CD14-positive monocyte (primary cell): ENCODE measurements around the gene PIP4K2A. TPM values are rescaled to one million over a fixed set of nuclear protein-coding genes. Genes with fewer than 3 reads are reported as not detected.
A peak's percentile ranks its signal among the peaks of the same experiment; 100 is the strongest.

Experiments
- DNase-seq, 3 donors: peaks; one replicate each; pipeline ENCODE4 v3.0.0-alpha.2; 2011 to 2022
- H2AFZ ChIP-seq: 2 replicates; pipeline ENCODE4 v1.6.0; 2012; ENCODE audit warnings: mild to moderate bottlenecking, low read depth, low read length, inconsistent platforms; ENCODE audit not compliant: insufficient read depth, poor library complexity, severe bottlenecking
- H3K27ac ChIP-seq, 2 donors: 1 replicate in 1 of 2; 2 replicates in 1 of 2; pipeline ENCODE4 v1.5.1; 2012 to 2013; ENCODE audit warnings: low read length in 2 of 2, control low read depth in 1 of 2, inconsistent platforms in 1 of 2, low read depth in 1 of 2, mild to moderate bottlenecking in 1 of 2
- H3K27me3 ChIP-seq, 2 donors: one replicate each; pipeline versions ENCODE4 v1.6.0 to v1.6.1; 2011 to 2013; ENCODE audit warnings: low read length in 2 of 2; ENCODE audit not compliant: control insufficient read depth in 2 of 2, insufficient read depth in 2 of 2
- H3K36me3 ChIP-seq, 2 donors: replicated peaks in 1 of 2; 1 replicate in 1 of 2; 2 replicates in 1 of 2; pipeline versions ENCODE4 v1.5.1 to v1.6.1; 2012 to 2013; ENCODE audit warnings: low read length in 2 of 2, control low read depth in 1 of 2, inconsistent platforms in 1 of 2, mild to moderate bottlenecking in 1 of 2; ENCODE audit not compliant: insufficient read depth in 2 of 2, control insufficient read depth in 1 of 2
- H3K4me1 ChIP-seq, 2 donors: 1 replicate in 1 of 2; 2 replicates in 1 of 2; pipeline versions ENCODE4 v1.5.1 to v1.6.1; 2012 to 2013; ENCODE audit warnings: low read length in 2 of 2, control low read depth in 1 of 2, inconsistent platforms in 1 of 2, mild to moderate bottlenecking in 1 of 2, moderate library complexity in 1 of 2; ENCODE audit not compliant: insufficient read depth in 2 of 2, control insufficient read depth in 1 of 2
- H3K4me2 ChIP-seq: replicated peaks from 2 replicates; pipeline ENCODE3; 2012; ENCODE audit warnings: low read length, moderate library complexity, mild to moderate bottlenecking; ENCODE audit not compliant: poor library complexity, severe bottlenecking; ENCODE audit errors: extremely low read depth
- H3K4me3 ChIP-seq, 3 experiments: fragments of 200-600 bp in 1 of 3; sonication (generic) in 1 of 3; replicated peaks in 1 of 3; 1 replicate in 2 of 3; 2 replicates in 1 of 3; pipeline ENCODE4 v1.5.1; 2011 to 2013; ENCODE audit warnings: low read length in 3 of 3, mild to moderate bottlenecking in 3 of 3, control low read depth in 2 of 3, low read depth in 2 of 3, inconsistent platforms in 1 of 3, moderate library complexity in 1 of 3
- H3K79me2 ChIP-seq: 2 replicates; pipeline ENCODE4 v1.6.0; 2012; ENCODE audit warnings: mild to moderate bottlenecking, control low read depth, inconsistent platforms, low read length, moderate library complexity; ENCODE audit not compliant: insufficient read depth
- H3K9ac ChIP-seq: 2 replicates; pipeline ENCODE4 v1.6.0; 2017; ENCODE audit warnings: low read length, mild to moderate bottlenecking; ENCODE audit not compliant: insufficient read depth, poor library complexity, severe bottlenecking
- H3K9me3 ChIP-seq, 2 donors: replicated peaks in 1 of 2; 1 replicate in 1 of 2; 2 replicates in 1 of 2; pipeline versions ENCODE4 v1.5.1 to v1.6.1; 2012 to 2013; ENCODE audit warnings: low read length in 2 of 2, control low read depth in 1 of 2; ENCODE audit not compliant: control insufficient read depth in 1 of 2, insufficient read depth in 1 of 2
- H4K20me1 ChIP-seq: 2 replicates; pipeline ENCODE4 v1.6.0; 2012; ENCODE audit warnings: mild to moderate bottlenecking, low read length, control low read depth, moderate library complexity; ENCODE audit not compliant: insufficient read depth
- H3K27ac Mint-ChIP-seq, 7 donors: one replicate each; pipeline ENCODE4 v1.8.0; 2020; ENCODE audit warnings: mild to moderate bottlenecking in 7 of 7, mixed read lengths in 7 of 7, moderate library complexity in 6 of 7, inconsistent platforms in 2 of 7
- H3K27me3 Mint-ChIP-seq, 3 donors: one replicate each; pipeline ENCODE4 v1.8.0; 2021 to 2022; ENCODE audit warnings: low read depth in 3 of 3, mild to moderate bottlenecking in 3 of 3, mixed read lengths in 3 of 3, moderate library complexity in 3 of 3, inconsistent platforms in 1 of 3
- H3K36me3 Mint-ChIP-seq, 2 donors: one replicate each; pipeline ENCODE4 v1.8.0; 2020; ENCODE audit warnings: mixed read lengths in 2 of 2, inconsistent platforms in 1 of 2, mild to moderate bottlenecking in 1 of 2
- H3K4me1 Mint-ChIP-seq: one replicate; pipeline ENCODE4 v1.8.0; 2020; ENCODE audit warnings: mild to moderate bottlenecking, mixed read lengths
- H3K4me3 Mint-ChIP-seq, 2 donors: one replicate each; pipeline ENCODE4 v1.8.0; 2020; ENCODE audit warnings: mild to moderate bottlenecking in 2 of 2, mixed read lengths in 2 of 2, moderate library complexity in 1 of 2
- H3K9me3 Mint-ChIP-seq, 7 donors: one replicate each; pipeline ENCODE4 v1.8.0; 2020 to 2022; ENCODE audit warnings: mixed read lengths in 7 of 7, mild to moderate bottlenecking in 6 of 7, moderate library complexity in 6 of 7, inconsistent platforms in 2 of 7
- WGBS: methylation state at CpG from one replicate; pipeline ENCODE4 v1.1.5; 2013; ENCODE audit warnings: missing lambda C conversion rate; ENCODE audit not compliant: insufficient coverage; 5-methylcytosine and 5-hydroxymethylcytosine counted together
- intact Hi-C, 2 donors: fragments of 100-400 bp; cut with micrococcal nuclease; formaldehyde crosslinking; loops; one replicate each; pipeline versions ENCODE4 v1.15.0 to v1.15.1; 2023
- polyA plus RNA-seq, 3 donors: library from polyadenylated mRNA; depleted of rRNA in 1 of 3; unstranded in 2 of 3; stranded (reverse) in 1 of 3; fragments of 300-500 nt in 2 of 3; fragments of >200 nt in 1 of 3; fragmentation: Illumina TruSeq in 2 of 3; gene quantifications; 1 replicate in 2 of 3; 2 replicates in 1 of 3; pipeline ENCODE4 v1.2.3, GENCODE V29; 2012 to 2021
- TF ChIP-seq, protein P1 (sequence below): fragments of 200-600 bp; IDR thresholded peaks from one replicate; pipeline ENCODE4 v1.8.0; 2022; ENCODE audit warnings: antibody characterized with exemption, mild to moderate bottlenecking

PIP4K2A gene
- polyA plus RNA-seq, 3 donors, result 9.7 to 33.7 (median 16.6) TPM

DNA sequence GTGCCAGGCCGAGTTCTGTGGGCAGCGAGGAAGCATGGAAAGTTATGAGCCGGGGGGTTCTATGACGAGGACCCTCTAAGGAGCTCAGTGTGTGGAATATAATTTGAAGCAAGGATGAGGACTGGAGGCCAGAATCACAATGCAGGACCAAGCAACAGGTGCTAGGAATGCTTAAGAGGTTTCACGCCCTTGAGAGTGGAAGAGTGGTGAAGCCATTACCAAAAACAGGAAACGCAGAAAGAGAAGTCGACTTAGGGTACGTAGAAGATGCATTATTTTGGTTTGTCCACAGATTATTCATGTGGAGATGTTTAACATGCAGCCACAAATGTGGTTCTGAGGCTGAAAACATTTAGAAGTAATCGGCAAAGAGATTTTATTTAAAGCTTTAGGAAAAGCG, 78.7 kb downstream of the PIP4K2A start:
- H3K4me3 ChIP-seq, result no peak overlapping the region
- TF ChIP-seq, protein P1, sequence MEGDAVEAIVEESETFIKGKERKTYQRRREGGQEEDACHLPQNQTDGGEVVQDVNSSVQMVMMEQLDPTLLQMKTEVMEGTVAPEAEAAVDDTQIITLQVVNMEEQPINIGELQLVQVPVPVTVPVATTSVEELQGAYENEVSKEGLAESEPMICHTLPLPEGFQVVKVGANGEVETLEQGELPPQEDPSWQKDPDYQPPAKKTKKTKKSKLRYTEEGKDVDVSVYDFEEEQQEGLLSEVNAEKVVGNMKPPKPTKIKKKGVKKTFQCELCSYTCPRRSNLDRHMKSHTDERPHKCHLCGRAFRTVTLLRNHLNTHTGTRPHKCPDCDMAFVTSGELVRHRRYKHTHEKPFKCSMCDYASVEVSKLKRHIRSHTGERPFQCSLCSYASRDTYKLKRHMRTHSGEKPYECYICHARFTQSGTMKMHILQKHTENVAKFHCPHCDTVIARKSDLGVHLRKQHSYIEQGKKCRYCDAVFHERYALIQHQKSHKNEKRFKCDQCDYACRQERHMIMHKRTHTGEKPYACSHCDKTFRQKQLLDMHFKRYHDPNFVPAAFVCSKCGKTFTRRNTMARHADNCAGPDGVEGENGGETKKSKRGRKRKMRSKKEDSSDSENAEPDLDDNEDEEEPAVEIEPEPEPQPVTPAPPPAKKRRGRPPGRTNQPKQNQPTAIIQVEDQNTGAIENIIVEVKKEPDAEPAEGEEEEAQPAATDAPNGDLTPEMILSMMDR, result no peak
- no peak overlapping the region for H2AFZ ChIP-seq
- H3K27me3 ChIP-seq, result no peaks in the 10 kb centered on the region
- WGBS, result 85% methylated on average over 8 of the region's 10 CpGs
- peaks cover 99% of the 10 kb centered on the region for H4K20me1 ChIP-seq
- no peak overlapping the region for H3K9ac ChIP-seq
- peak overlapping the region in 1 of 2 donors; percentile 61 for H3K27ac ChIP-seq
- H3K27me3 Mint-ChIP-seq, result peaks cover 0 to 1% (median 0%) of the 10 kb centered on the region in 3 donors
- peaks cover 12 to 18% of the 10 kb centered on the region in 2 donors for H3K4me1 ChIP-seq
- H3K9me3 Mint-ChIP-seq, result no peaks in the 10 kb centered on the region
- intact Hi-C loops, result no loop called here
- peaks cover 3 to 12% of the 10 kb centered on the region in 2 donors for H3K36me3 Mint-ChIP-seq
- peak overlapping the region in 5 of 7 donors; percentile 8 to 77 (median 28) for H3K27ac Mint-ChIP-seq
- no peaks in the 10 kb centered on the region for H3K9me3 ChIP-seq
- H3K4me3 Mint-ChIP-seq, result no peak overlapping the region
- peaks cover 99% of the 10 kb centered on the region for H3K79me2 ChIP-seq
- H3K36me3 ChIP-seq, result peaks cover 0 to 5% of the 10 kb centered on the region in 2 donors
- no peak for DNase-seq
- H3K4me2 ChIP-seq, result no peak overlapping the region
- H3K4me1 Mint-ChIP-seq, result peaks cover 28% of the 10 kb centered on the region

DNA sequence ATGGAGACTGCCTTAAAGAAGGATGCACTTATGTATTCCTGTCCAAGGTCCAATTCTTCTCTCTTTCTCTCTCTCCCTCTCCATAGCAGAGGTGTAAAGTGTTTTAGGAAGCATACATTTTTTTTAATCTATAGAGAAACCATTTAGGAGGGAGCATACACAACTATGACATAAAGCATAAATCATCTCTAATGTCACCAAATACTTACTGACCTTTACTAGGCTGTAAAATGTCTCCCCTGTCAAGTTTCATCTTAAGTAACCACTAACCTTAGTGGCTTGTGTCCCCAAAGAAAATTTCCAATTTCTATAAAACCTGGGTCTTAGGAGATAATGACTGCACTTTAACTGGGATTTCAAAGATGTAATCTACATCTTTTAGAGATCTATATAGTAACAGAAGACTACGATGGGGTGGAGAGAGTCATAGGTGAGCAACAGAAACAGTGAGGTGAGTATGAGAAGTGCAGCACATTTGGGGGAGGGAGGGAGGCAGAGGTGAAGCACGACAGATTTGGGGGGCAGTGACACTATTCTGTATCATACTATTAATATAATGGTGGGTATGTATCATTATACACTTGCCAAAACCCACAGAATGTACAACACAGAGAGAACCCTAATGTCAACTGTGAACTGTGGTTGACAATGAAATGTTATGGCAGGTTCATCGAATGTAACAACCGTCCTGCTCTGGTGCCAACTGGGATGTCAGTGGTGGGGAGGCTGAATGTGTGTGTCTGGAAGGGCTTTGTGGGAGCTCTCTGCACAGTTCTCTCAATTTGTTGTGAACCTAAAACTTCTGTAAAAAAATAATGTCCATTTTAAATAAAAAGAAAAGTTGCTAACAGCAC, 79.5 kb downstream of the PIP4K2A start:
- no peak overlapping the region for H2AFZ ChIP-seq
- WGBS, result no CpG with 5 or more reads among the region's 4 CpGs
- Mint-ChIP-seq H3K4me3 (no peak overlapping the region), H3K36me3 (peaks cover 3 to 9% of the 10 kb centered on the region in 2 donors), H3K27me3 (peaks cover 0 to 1% (median 0%) of the 10 kb centered on the region in 3 donors), H3K27ac (peak overlapping the region in 3 of 7 donors; percentile 15 to 77 (median 28)), H3K4me1 (peaks cover 35% of the 10 kb centered on the region), H3K9me3 (no peaks in the 10 kb centered on the region)
- intact Hi-C loops, result no loop called here
- no peaks in the 10 kb centered on the region for H3K9me3 ChIP-seq
- H3K36me3 ChIP-seq, result no peaks in the 10 kb centered on the region
- no peak overlapping the region for H3K4me3 ChIP-seq
- DNase-seq, result no peak
- H3K27me3 ChIP-seq, result no peaks in the 10 kb centered on the region
- H3K4me2 ChIP-seq, result no peak overlapping the region
- H3K9ac ChIP-seq, result no peak overlapping the region
- H4K20me1 ChIP-seq, result peaks cover 98% of the 10 kb centered on the region
- TF ChIP-seq, protein P1, result no peak
- H3K27ac ChIP-seq, result peak overlapping the region in 1 of 2 donors; percentile 61
- peaks cover 99% of the 10 kb centered on the region for H3K79me2 ChIP-seq
- peaks cover 20 to 26% of the 10 kb centered on the region in 2 donors for H3K4me1 ChIP-seq
